Esophagus muscularis mucosa (tissue), 3 donors: Measurements from ENCODE around the gene SMIM15.

Source experiments
- CTCF ChIP-seq, 3 experiments: fragments of 200-600 bp in 2 of 3; fragments of 450-650 bp in 1 of 3; sonication (generic) in 2 of 3; IDR thresholded peaks; one replicate each; pipeline ENCODE4 v1.5.1; 2017 to 2019; ENCODE audit warnings: antibody characterized with exemption in 3 of 3, mild to moderate bottlenecking in 2 of 3, moderate library complexity in 1 of 3
- POLR2A ChIP-seq: fragments of 450-650 bp; IDR thresholded peaks from one replicate; pipeline ENCODE4 v1.6.1; 2017; ENCODE audit warnings: antibody characterized with exemption, moderate library complexity, mild to moderate bottlenecking, low read depth

DNA sequence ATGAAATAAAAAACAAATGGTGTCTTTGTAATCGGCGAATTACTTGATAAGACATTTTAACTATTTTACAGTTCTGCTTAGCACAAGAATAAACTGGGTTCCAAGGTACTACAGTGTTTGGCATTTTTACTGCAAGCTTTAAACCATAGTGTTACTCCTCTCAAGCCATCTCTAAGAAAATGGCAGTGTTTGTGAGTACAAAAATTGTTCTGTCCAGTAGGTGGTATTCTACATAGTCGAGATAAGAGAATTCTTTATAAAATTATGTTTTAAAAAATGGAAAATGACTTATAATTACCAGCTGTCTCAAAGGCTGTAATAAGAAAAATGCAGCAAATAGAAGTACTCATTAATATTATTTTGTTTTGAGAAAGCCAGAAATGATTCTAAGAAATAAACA is 3.2 kb downstream of the SMIM15 start:
- TF ChIP-seq POLR2A: no peak
- no peak for TF ChIP-seq CTCF (IDR thresholded peaks at IDR 0.05)
